GM19438 (cell line): ENCODE measurements around the gene CSF1.
"Not testable (repeated sequence)": the region's sequence is repeated elsewhere in the genome, so short reads cannot be mapped to it uniquely, and the experiment has no call there.

ENCODE experiments used
- ATAC-seq: cut with Tn5 transposase; IDR thresholded peaks from one replicate; pipeline ENCODE4 v1.9.1; 2021; ENCODE audit warnings: low read depth; ENCODE audit not compliant: unreplicated experiment

CSF1 gene, protein sequence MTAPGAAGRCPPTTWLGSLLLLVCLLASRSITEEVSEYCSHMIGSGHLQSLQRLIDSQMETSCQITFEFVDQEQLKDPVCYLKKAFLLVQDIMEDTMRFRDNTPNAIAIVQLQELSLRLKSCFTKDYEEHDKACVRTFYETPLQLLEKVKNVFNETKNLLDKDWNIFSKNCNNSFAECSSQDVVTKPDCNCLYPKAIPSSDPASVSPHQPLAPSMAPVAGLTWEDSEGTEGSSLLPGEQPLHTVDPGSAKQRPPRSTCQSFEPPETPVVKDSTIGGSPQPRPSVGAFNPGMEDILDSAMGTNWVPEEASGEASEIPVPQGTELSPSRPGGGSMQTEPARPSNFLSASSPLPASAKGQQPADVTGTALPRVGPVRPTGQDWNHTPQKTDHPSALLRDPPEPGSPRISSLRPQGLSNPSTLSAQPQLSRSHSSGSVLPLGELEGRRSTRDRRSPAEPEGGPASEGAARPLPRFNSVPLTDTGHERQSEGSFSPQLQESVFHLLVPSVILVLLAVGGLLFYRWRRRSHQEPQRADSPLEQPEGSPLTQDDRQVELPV

DNA sequence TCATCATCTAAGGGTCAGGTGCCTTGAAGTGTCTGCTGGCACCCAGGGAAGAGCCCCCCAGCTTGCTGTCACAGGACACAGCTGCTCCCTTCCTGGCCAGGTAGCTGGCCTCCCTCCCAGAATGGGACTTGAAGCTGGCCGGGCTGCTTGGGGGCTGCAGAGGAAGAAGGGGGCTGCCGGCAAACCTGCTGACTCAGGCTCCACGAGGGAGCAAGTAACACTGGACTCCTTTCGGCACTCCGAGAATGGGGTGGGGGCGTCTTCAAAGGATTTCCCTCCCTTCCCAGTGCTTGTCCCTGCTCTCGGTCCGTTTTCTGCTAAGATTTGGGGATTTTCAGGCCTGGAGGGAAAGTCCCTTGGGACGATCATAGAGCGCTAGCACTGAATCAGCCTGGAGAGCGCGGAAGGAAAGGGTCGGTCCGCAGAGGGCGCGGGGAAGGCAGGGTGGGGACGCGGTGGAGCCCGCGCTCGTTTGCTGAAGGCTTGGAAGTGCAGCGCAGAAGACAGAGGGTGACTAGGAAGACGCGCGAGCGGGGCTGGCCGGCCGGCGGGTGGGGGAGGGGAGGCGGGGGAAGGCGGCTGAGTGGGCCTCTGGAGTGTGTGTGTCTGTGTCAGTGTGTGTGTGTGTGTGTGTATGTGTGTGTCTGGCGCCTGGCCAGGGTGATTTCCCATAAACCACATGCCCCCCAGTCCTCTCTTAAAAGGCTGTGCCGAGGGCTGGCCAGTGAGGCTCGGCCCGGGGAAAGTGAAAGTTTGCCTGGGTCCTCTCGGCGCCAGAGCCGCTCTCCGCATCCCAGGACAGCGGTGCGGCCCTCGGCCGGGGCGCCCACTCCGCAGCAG is at the start of gene CSF1:
Gene CSF1 (plus strand): TSS at position 727 of the 840 bp plus-strand sequence. CDS start 175 bp downstream, outside the sequence.
- no peak for ATAC-seq

DNA sequence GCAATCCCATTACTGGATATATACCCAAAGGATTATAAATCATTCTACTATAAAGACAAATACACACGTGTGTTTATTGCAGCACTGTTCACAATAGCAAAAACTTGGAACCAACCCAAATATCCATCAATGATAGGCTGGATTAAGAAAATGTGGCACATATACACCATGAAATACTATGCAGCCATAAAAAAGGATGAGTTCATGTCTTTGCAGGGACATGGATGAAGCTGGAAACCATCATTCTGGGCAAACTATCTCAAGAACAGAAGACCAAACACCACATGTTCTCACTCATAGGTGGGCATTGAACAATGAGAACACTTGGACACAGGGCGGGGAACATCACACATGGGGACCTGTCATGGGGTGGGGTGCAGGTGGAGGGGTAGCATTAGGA is 49.0 kb upstream of the CSF1 start:
- not testable (repeated sequence) for ATAC-seq

DNA sequence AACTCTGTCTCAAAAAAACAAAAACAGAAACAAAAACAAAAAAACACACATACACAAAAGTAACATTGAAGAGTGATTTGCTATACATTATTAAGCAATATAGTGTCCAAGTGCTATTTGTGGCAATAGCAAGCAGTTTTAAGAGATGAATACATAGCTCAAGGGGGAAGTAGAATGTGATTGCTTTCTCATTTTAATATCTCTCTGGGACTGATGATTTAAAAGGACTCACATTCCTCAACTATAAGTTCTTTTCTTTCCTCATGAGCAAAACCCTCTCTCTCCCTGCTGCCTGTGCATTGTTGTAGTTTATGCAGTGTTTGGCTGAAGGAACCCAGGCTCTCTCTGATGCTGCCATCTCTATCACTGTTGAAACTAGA is 47.0 kb upstream of the CSF1 start:
- ATAC-seq = no peak

DNA sequence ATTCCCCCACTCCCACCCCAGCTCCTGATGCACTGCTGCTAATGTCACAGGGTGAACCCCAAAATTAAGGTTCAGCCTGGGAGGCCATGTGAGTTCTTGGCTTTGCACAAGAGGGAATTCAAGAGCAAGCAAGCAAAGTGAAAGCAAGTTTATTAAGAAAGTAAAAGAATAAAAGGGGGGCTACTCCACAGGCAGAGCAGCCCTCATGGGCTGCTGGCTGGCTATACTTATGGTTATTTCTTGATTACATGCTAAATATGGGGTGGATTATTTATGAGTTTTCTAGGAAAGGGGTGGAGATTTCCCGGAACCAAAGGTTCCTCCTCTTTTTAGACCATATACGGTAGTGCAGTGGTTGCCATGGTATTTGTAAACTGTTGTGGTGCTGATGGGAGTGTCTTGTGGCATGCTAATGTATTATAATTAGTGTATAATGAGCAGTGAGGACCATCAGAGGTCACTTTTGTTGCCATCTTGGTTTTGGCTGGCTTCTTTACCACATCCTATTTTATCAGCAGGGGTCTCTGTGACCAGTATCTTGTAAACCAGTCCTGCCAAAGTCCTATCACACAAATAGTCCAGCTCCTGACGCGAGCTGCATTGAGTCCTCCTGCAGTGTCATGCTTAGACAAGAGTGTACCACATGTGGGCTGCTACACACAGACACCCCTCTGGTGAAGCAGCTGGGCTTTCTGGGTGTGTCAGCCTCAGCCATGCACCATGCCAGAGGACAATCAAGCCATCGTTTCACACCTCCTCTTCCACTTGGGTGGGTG is 46.4 kb upstream of the CSF1 start:
- no peak for ATAC-seq

DNA sequence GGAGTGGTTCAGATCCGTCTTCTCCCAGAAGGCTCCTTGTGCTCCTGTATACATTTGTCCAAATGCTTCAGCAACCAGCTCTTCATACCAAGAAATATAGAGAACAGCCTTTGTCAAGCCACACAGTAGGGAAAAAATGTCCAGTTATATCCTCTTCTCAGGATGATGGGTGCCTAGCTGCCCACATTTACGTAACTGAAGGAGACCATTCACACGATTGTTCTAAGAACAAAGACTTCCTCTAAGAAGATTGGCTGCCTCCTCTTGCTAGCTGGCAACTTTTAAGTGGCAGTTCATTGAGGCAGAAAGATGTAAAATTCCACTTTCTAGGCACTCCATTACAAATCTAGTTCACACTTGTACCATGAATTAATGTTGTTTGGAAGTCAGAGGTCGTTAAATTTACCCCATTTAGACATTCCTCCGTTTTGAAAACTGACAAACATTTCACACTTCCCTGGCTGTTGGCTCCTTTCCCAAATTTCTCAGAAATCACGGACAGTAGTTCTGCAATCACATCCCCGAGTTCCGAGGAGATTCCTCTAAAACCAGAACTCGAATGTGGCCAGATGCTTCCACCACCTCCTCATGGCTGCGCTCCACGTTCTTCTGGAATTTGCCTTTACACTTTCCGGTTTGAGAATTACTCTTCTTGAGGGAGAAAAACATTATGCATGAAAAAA is 45.6 kb upstream of the CSF1 start:
- no peak for ATAC-seq

DNA sequence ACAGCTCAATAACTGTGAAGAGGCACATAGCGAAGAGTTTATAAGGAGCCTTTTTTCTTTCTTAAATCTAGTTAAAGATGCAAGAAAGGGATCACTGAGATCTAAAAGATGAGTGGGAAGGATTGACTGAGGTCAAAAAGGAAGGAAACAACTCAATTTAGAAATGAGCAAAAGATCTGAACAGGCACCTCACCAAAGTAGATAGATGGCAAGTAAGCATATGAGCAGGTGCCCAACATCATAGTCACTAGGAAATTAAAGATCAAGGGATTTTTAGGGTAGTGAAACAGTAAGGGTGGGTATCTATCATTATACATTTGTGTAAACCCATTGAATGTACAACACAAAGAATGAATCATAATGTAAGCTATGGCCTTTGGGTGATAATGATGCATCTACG is 44.6 kb upstream of the CSF1 start:
- ATAC-seq = no peak

DNA sequence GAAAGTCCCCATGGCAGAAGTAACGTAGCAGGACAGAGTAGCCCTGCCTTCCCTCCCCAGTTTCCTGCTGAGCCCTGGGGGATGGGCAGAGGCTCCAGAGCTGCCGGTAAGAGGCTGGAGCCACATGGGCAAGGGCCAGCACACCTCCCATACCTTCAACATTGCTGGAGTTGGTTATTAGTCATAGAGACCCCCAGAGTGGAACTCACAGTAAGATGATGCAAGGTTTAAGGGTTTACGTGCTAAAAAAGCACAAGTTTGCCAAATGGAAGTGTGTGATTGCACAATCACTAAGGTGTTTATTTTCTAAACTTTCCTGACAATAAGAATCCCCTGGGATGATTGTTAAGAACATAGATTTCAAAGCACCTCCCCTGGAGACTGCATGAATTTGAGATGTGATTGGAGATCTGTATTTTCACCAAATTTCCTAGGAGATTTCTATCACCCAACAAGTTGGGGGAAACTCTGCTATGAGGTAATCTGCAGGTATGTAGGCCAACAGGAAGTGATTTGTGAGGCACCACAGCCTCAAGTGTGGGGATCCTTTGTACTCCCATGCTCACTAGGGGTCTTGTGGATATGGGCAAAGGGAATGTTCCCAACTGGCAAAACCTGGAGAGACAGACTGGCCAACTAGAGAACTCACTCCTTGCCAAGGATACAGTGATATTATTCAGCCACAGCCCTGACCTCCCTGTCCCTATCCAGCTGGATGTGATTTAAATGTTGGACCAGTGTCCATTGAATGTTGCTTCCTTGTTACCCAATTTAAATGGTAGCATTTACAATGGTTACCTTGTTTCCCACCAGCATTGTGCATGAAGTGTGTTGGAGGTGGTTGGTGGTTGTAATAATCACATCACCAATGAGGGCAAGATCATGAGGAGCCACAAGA is 37.1 kb upstream of the CSF1 start:
- ATAC-seq = no peak

DNA sequence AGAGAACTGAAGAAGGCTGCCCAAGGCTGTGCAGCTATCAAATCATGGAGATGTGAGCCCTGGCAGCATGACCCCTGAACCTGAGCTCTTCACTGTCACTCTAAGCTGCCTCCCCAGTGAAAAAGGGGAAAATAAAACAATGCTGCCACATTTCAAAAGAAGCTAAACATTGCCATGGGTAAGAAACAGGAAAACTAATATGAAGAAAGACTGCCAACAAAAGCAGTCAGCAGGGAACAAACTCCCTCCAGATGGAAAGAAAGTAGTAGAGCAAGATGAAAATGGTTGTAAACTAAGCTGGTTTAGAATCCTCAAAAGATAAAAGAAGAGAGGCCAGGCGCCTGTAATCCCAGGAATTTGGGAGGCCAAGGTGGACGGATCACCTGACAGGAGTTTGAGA is 36.2 kb upstream of the CSF1 start:
- ATAC-seq = no peak

DNA sequence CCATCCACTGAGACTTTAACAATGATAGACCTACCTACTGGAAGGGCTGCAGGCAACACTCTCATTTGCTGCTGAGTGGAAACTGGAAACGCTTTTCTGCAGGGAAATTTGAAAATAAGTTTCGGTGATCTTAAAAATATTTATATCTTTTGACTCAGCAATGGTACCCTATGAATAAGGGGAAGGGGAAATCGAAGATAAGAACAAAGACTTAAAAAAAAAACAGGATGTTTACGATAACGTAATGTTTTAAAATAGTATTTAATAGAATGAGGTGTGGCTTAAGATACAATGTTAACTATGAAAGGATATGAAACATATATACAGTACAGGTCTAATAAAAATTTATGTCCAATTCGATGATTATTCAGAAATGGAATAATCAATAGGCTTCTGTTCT is 34.8 kb upstream of the CSF1 start:
- no peak for ATAC-seq

DNA sequence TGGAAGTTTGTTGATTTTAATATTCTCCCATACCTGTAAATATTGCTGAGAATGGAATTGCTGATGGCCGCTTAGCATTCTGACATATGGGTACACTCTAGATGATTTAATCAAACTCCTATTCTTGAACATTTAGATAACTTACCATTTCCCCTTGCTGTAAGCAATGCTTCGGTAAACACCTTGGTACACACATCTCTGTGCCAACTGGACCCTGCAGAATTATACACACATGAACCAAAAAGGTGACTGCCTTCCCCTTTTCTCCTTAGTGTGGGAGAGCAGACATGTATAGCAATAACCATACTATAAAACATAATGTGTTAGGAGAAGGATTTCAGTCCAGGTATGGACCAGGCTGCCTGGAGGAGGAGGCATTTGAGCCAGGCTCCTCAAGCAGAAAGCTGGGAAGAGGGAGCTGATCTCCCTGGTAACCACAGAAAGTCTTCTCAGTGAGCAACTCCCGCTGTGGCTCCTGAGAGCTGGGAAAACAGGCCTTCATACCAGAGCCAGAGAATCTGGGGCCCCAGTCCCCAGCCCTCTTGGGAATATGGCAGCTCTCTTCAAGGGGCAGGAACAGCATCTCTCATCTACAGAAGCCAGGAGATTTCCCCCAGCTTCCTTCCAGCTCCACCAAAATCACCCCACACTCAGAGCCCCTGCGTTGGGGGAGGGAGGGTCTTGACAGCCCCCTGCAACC is 33.9 kb upstream of the CSF1 start:
- ATAC-seq = no peak

DNA sequence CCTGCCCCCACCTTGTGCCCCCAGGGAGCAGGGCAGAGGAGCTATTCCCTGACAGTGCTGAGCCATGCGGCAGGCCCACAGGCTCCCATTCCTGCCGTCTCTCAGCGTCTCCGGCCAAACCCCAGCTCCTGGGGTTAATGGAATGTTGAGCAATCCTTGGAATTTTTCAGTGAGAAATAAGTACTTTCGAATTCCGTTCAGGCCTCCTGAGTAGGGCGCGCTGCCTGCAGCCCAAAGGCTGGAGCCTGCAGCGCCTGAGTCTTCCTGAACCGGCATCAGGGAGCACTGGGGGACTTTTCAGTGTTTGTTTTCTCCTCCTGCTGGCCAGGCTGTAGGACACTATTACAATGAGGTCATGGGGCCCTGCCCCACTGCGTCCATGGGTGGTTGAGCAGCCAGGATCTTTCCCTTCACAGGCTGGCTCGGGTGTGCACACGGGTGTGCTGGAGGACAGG is 33.3 kb upstream of the CSF1 start:
- ATAC-seq = no peak

DNA sequence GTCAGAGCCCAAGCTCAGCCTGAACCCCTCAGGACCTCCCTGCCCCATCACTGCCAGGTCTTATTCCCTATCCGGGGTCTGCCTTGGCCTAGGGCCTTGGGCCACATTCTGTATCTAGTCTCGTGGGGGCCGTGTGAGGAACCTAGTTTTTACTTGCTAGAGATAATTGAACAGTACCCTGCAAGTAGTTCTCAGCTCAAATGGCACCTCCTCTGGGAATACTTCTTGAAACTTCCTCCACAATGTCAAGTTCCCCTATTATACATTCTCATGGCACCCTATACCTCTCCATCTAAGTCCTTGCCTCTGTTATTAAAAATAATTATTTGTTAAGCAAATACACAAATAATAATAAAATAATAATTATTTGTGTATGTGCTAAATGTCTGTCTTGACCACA is 32.9 kb upstream of the CSF1 start:
- no peak for ATAC-seq

DNA sequence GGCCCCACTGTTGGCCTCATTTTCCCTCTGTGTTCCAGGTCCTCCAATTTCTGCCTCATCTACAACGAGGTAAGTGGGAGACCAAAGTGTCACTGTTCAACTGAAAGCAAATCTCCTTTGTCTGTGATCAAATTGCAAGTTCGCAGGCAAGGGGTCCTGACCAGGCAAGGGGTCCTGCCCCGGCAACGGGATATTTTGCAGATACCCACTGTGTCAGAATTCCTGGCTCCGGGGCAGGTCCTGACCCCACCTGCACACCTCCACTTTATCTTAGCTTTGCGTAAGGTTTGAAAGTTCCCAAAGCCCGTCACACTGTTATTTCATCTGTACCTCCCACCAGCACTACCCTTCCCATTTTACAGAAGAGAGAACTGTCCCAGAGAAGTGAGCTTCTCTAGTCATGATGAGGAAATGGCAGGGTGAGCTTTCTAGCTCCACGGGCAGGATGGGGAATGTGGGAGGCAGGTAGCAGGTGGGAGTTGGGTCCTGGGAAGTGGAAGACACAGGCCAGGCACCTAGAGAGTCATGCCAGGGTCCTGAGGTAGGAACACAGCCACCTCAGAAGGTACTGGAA is 32.0 kb upstream of the CSF1 start:
- ATAC-seq = no peak

DNA sequence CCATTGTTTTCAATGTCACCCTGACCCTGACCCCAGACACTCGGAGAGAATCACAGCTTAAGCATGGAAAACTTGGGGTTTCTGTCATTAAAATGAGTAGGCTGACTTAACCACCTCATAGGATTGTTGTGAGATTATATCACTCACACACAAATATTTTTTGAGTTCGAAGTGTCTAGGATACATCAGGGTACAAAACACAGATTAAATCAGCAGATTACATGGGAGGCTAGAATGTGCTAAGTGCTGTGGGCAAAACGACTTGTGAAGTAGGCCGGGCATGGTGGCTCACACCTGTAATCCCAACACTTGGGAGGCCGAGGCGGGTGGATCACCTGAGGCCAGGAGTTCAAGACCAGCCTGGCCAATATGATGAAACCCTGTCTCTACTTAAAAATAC is 31.3 kb upstream of the CSF1 start:
- ATAC-seq = not testable (repeated sequence)

DNA sequence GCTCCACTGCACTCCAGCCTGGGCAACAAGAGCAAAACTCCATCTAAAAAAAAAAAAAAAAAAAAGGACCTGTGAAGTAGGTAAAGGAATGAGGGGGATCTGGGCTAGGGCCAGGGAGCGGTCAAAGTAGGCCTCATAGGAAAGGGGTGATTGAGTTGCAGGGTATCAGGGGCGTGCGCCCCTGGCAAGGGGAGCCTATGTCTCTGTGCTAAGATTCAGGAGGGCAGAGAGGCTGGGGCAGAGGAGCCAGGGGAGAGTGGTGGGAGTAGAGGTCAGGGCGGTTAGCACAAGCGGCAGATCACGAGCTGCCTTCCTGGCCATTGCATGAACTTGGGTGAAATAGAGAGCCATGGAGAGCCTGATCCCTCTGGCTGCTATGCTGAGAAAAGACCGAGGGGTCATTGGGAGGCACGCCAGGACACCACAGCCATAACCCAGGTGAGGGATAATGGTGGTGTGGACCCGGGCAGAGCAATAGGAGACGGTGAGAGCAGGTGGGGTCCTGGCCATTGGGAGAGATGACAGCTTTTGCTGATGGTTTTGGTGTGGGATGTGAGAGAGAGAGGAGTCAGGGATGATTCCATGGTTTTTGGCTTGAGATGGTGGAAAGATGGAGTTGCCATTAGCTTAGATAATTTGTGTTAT is 30.6 kb upstream of the CSF1 start:
- no peak for ATAC-seq

DNA sequence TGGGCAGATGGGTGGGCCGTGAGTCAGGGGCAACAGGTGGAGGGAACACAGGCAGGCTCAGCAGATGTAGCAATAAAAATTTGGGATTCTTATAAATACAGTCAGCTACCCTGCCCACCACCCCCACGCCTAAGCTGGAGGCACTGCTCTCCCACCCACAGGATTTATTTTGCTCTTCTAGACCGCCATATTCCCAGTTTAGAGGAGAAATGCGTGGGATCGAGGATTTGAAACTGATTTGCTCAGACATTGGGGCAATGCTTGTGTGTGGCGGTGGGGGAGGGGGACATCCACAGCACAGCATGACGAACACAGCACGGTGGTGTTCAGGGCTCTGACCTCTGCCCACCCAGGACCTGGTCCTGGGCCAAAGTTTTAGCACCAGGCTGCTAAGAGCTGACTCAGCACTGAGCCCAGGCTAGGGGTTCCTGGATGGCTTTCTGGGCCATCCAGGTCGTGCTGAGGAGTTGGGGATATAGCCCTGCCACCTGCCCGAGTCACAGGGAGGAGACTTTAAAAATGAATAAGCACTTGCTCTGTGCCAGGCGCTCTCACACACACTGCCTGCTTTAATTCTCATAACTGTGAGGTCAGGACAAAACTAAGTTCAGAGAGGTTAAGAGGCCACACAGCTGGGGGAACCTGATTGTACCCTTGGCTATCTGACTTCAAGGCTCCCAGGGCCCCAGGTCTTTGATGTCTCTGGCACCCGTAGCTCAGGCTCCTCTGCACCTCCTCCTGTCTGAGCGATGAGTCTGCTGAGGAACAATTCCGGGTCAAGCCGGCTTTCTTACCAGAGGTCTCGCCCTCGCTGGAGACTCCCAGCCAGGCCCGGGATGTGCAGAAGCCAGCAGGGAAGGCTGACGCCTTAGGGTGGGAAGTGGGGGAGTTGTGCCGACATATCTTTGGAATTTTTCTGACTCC is 29.4 kb upstream of the CSF1 start:
- ATAC-seq = no peak

DNA sequence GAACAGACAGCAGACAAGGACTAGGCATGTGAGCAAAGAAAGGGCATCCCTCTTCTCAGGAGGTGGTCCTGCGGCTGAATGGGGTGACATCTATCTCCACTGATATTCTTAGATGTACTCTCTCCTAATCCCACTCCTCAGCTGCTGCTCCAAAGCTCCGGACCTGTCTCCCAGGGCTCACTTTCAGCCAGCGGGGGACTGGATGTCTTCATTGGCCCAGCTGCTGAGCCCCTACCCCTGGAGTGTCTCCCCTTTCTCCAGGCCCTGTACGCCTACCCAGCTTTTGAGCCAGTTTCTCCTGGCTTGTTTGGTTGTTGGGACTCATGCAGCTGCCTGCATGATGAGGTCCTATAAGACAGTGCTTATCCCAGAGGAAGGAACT is 28.8 kb upstream of the CSF1 start:
- no peak for ATAC-seq
